ENCODE measurements around the gene GVQW3. TPM values are rescaled to one million over a fixed set of nuclear protein-coding genes. Genes with fewer than 3 reads are reported as not detected.

GVQW3 gene
- total RNA-seq, 1 donor from 2014 or later: 3.3 TPM

DNA sequence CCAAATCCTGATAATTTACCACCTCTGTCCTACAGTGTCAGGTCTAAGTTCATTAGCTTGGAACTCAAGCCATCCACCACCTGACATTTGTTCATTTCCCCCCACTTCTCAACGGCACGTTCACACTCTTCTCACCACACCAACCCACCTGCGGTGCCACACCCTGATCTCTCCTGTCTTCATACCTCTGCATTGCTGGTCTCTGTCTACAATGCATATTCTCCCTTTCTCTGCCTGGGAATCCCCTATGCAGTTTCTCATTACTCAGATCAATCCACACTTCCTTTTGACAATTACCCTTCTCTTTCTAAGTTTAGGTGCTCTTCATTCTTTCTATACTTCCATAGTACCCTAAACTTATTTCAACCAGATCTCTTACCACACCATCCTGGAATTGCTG is 43.3 kb downstream of the GVQW3 start:
- H3K27me3 ChIP-seq (ENCODE audit: low read depth): no peaks in the 10 kb centered on the region
- no peaks in the 10 kb centered on the region for H3K9me3 ChIP-seq
- ATAC-seq (no peak), DNase-seq (no peak)
- no peaks in the 10 kb centered on the region for H3K4me1 ChIP-seq
- no peak overlapping the region for H3K4me3 ChIP-seq
- intact Hi-C loops (cut with DNase I): no loop called here
- TF ChIP-seq, protein P1, sequence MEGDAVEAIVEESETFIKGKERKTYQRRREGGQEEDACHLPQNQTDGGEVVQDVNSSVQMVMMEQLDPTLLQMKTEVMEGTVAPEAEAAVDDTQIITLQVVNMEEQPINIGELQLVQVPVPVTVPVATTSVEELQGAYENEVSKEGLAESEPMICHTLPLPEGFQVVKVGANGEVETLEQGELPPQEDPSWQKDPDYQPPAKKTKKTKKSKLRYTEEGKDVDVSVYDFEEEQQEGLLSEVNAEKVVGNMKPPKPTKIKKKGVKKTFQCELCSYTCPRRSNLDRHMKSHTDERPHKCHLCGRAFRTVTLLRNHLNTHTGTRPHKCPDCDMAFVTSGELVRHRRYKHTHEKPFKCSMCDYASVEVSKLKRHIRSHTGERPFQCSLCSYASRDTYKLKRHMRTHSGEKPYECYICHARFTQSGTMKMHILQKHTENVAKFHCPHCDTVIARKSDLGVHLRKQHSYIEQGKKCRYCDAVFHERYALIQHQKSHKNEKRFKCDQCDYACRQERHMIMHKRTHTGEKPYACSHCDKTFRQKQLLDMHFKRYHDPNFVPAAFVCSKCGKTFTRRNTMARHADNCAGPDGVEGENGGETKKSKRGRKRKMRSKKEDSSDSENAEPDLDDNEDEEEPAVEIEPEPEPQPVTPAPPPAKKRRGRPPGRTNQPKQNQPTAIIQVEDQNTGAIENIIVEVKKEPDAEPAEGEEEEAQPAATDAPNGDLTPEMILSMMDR (IDR thresholded peaks at IDR 0.05): no peak
- H3K27ac ChIP-seq: no peak overlapping the region
- H3K36me3 ChIP-seq: no peaks in the 10 kb centered on the region

DNA sequence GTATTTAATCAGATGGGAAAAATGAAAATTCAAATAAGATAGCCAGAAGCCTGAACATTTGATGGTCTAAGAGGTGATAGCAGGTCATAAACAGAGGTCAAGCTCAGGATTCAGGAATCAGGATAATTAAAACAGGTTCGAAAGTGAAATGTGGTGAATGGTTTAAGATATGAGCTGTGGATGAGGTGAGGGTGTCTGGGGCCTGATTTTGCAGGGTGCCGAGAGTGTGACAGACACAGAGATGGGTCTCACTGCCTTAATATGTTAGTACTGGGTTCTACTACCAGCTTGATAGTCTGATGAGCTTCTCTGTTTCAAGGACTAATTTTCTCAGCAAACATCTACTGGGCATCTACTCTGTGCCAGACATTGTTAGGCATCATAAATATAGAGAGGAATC is 43.8 kb downstream of the GVQW3 start:
- TF ChIP-seq, protein P1 (IDR thresholded peaks at IDR 0.05): no peak
- intact Hi-C loops (cut with DNase I): no loop called here
- Histone ChIP-seq H3K36me3 (no peaks in the 10 kb centered on the region), H3K27ac (no peak overlapping the region), H3K4me1 (no peaks in the 10 kb centered on the region), H3K9me3 (no peaks in the 10 kb centered on the region), H3K4me3 (no peak overlapping the region), H3K27me3 (ENCODE audit: low read depth) (no peaks in the 10 kb centered on the region)
- DNase-seq (no peak), ATAC-seq (no peak)

DNA sequence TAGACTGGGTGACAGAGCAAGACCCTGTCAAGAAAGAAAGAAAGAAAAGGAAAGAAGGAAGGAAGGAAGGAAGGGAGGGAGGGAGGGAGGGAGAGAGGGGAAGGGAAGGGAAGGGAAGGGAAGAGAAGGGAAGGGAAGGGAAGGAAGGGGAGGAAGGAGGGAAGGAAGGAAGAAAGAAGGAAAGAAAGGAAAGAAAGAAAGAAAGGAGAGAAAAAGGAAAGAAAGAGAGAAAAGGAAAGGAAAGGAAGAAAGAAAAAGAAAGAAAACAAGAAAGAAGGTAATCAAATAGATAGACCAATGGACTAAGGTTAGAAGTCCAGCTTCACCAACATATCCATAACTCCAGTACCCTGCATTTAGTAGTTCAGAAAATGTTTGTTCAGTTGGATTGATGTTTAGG is 45.5 kb downstream of the GVQW3 start:
- Histone ChIP-seq H3K27me3 (ENCODE audit: low read depth) (no peaks in the 10 kb centered on the region), H3K36me3 (no peaks in the 10 kb centered on the region), H3K4me1 (no peaks in the 10 kb centered on the region), H3K27ac (no peak overlapping the region), H3K4me3 (no peak overlapping the region), H3K9me3 (no peaks in the 10 kb centered on the region)
- ATAC-seq: no peak
- TF ChIP-seq, protein P1 (IDR thresholded peaks at IDR 0.05): no peak
- no peak for DNase-seq
- intact Hi-C loops (cut with DNase I): no loop called here

DNA sequence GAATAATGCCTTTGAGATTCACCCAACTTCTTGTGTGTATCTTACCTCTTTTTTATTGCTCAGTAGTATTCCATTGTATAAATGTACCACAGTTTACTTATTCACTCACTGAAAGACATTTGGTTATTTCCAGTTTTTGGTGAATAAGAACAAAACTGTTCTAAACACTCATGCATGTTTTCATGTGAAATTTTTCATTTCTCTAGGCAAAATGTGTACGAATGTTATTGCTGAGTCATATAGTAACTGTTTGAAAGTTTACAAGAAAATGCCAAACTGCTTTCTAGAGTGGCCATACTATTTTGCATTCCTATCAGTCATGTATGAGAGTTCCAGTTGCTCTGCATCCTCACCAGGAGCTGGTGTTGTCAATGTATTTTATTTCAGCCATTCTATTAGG is 54.9 kb downstream of the GVQW3 start:
- DNase-seq (no peak), ATAC-seq (no peak)
- Histone ChIP-seq H3K9me3 (no peaks in the 10 kb centered on the region), H3K4me1 (no peaks in the 10 kb centered on the region), H3K27ac (no peak overlapping the region), H3K36me3 (no peaks in the 10 kb centered on the region), H3K27me3 (ENCODE audit: low read depth) (no peaks in the 10 kb centered on the region), H3K4me3 (no peak overlapping the region)
- TF ChIP-seq, protein P1 (IDR thresholded peaks at IDR 0.05): no peak
- intact Hi-C loops (cut with DNase I): no loop called here

DNA sequence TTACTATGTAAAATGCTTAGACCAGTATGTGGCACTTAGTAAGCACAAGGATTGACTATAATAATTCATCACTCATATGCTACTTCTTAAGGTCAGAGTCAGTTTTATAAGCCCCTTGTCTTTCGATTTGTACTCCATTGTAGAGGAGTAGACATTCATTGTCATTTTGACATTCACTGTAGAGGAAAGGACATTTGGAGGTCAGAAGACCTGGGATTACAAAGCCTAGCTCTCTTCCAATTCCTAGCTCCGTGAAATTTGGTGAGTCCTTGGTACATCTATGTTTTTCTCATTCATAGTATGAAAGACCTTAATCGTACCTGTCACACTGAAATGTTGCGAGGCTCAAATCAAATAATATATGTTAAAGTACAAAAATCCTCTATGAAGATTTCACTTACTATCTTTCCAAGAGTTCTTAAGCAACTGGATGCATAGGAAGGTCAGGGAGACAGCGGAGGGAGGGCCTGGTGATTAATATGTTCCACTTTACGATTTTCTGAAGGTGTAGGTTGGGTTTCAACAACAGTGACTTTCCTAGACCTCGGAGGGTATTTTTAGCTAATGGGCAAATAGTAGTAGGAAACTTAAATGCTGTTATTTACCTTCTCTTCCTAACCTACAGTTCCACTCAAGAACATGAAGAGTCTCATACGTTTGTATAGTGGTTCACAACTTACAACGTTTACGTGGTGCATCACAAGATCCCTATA is 62.3 kb downstream of the GVQW3 start:
- peaks cover 16% of the 10 kb centered on the region for H3K36me3 ChIP-seq
- H3K27ac ChIP-seq: peak overlapping the region; percentile 89
- TF ChIP-seq, protein P1 (IDR thresholded peaks at IDR 0.05): no peak
- no peaks in the 10 kb centered on the region for H3K9me3 ChIP-seq
- DNase-seq: no peak
- intact Hi-C loops (cut with DNase I): no loop called here
- H3K27me3 ChIP-seq (ENCODE audit: low read depth): no peaks in the 10 kb centered on the region
- peak overlapping the region; percentile 100 for H3K4me3 ChIP-seq
- no peak for ATAC-seq
- peaks cover 15% of the 10 kb centered on the region for H3K4me1 ChIP-seq
